A673 (cell line): Measurements from ENCODE around the gene JPT1. TPM values are rescaled to one million over a fixed set of nuclear protein-coding genes. Genes with fewer than 3 reads are reported as not detected.

Experiments
- BruUV-seq: library from RNA; stranded (reverse); fragments of 400-500 nt; replicated peaks from 2 replicates; lab custom pipeline; 2021; lab: Mats Ljungman, UMichigan
- CTCF ChIA-PET: fragments of 300-600 bp; sonication (Branson Sonifier 250); formaldehyde crosslinking; loops from one replicate; lab custom pipeline; 2022; ENCODE audit warnings: antibody characterized with exemption; lab: Charles Lee
- POLR2A ChIA-PET: fragments of 300-600 bp; sonication (Branson Sonifier 250); formaldehyde crosslinking; loops from one replicate; lab custom pipeline; 2022; ENCODE audit warnings: antibody characterized with exemption; ENCODE audit not compliant: low non-redundant PET; lab: Charles Lee
- DNase-seq: peaks from one replicate; pipeline ENCODE4 v3.0.0-alpha.2; 2015; ENCODE audit warnings: low spot score
- H3K27ac ChIP-seq: fragments of 200-600 bp; sonication (generic); 2 replicates; pipeline ENCODE4 v1.5.1; 2016; ENCODE audit warnings: mixed run types, low read depth, mild to moderate bottlenecking, mixed read lengths, antibody characterized with exemption, low read length; ENCODE audit not compliant: poor library complexity, severe bottlenecking
- H3K27me3 ChIP-seq: fragments of 200-600 bp; sonication (generic); replicated peaks from 2 replicates; pipeline ENCODE4 v1.6.1; 2017; ENCODE audit warnings: mixed run types, low read depth, mild to moderate bottlenecking, mixed read lengths, antibody characterized with exemption, low read length; ENCODE audit not compliant: insufficient read depth, poor library complexity
- H3K36me3 ChIP-seq: fragments of 200-600 bp; sonication (generic); 2 replicates; pipeline ENCODE4 v1.6.1; 2016; ENCODE audit warnings: mixed run types, mild to moderate bottlenecking, mixed read lengths, antibody characterized with exemption, low read length; ENCODE audit not compliant: insufficient read depth, poor library complexity, severe bottlenecking
- H3K4me1 ChIP-seq: fragments of 200-600 bp; sonication (generic); 2 replicates; pipeline ENCODE4 v1.6.1; 2017; ENCODE audit warnings: mixed run types, mild to moderate bottlenecking, mixed read lengths, antibody characterized with exemption, low read length; ENCODE audit not compliant: insufficient read depth, poor library complexity, severe bottlenecking
- H3K4me3 ChIP-seq: fragments of 200-600 bp; sonication (generic); 2 replicates; pipeline ENCODE4 v1.5.1; 2016; ENCODE audit warnings: low read depth, mixed run types, mild to moderate bottlenecking, mixed read lengths, low read length; ENCODE audit not compliant: poor library complexity, severe bottlenecking
- H3K9me3 ChIP-seq: fragments of 200-600 bp; sonication (generic); 2 replicates; pipeline ENCODE4 v1.6.1; 2016; ENCODE audit warnings: mixed run types, low read depth, mild to moderate bottlenecking, mixed read lengths, antibody characterized with exemption, low read length; ENCODE audit not compliant: poor library complexity, severe bottlenecking
- CTCF ChIP-seq: fragments of 300-800, 200-600 bp; sonication (generic); conservative IDR thresholded peaks from 2 replicates; pipeline ENCODE4 v1.5.1; 2017; ENCODE audit warnings: low read depth, mild to moderate bottlenecking, antibody characterized with exemption, low read length, moderate library complexity, mixed read lengths
- EZH2 ChIP-seq: fragments of 200-600 bp; sonication (generic); IDR thresholded peaks from 2 replicates; pipeline ENCODE4 v1.6.1; 2017; ENCODE audit warnings: borderline replicate concordance, low read depth, mild to moderate bottlenecking, mixed read lengths, antibody characterized with exemption, low read length; ENCODE audit not compliant: poor library complexity, severe bottlenecking
- intact Hi-C: fragments of 100-400 bp; cut with micrococcal nuclease; formaldehyde crosslinking; loops from one replicate; pipeline ENCODE4 v1.10.0; 2022; ENCODE audit not compliant: unreplicated experiment
- total RNA-seq: library from RNA; stranded (reverse); gene quantifications from 2 replicates; pipeline ENCODE4 v1.2.3, GENCODE V29; 2021

Gene JPT1
- total RNA-seq, 1 experiment from 2014 or later = 526 TPM

- DNase-seq = peak; percentile 97
- ChIA-PET CTCF (interaction anchor here (0.6 kb wide), 1 partner anchor 20 kb away, joined by 3 read pairs; no protein-coding TSS in a partner anchor), POLR2A (no interaction called here)
- Histone ChIP-seq H3K4me3 (peak within 1 kb of the TSS; percentile 97), H3K4me1 (peaks cover 10% of the 10 kb centered on the region), H3K27me3 (no peaks in the 10 kb centered on the region), H3K27ac (peak within 1 kb of the TSS; percentile 99), H3K9me3 (no peaks in the 10 kb centered on the region), H3K36me3 (peaks cover 27% of the 10 kb centered on the region)
- BruUV-seq = no TSS peak
- intact Hi-C loops = no loop called here
- TF ChIP-seq CTCF (no peak), EZH2 (no peak)
Observed at GRCh38 chr17:75182569-75183436, 28.5 kb upstream of the JPT1 start, which contains the start of gene SUMO2. TSS of gene SUMO2 (minus strand) at chr17:75182959. CDS start at chr17:75182834, 125 bp downstream.

- no TSS peak for BruUV-seq
- no peak for DNase-seq
- TF ChIP-seq EZH2 (no peak), CTCF (no peak)
- Histone ChIP-seq H3K36me3 (peaks cover 32% of the 10 kb centered on the region), H3K27me3 (no peaks in the 10 kb centered on the region), H3K4me1 (peaks cover 10% of the 10 kb centered on the region), H3K27ac (peak overlapping the region; percentile 99), H3K9me3 (no peaks in the 10 kb centered on the region), H3K4me3 (peak overlapping the region; percentile 97)
- intact Hi-C loops = no loop called here
- POLR2A ChIA-PET = no interaction called here
- CTCF ChIA-PET = no interaction called here
Observed at GRCh38 chr17:75182319-75182568, 27.9 kb upstream of the JPT1 start.

GRCh38 chr17:75181608-75182318, 27.5 kb upstream of the JPT1 start:
- no peak for TF ChIP-seq EZH2
- no peak for TF ChIP-seq CTCF
- intact Hi-C loops = no loop called here
- BruUV-seq = TSS peak; percentile 54
- Histone ChIP-seq H3K36me3 (peaks cover 37% of the 10 kb centered on the region), H3K27me3 (no peaks in the 10 kb centered on the region), H3K27ac (peak overlapping the region; percentile 99), H3K4me3 (peak overlapping the region; percentile 97), H3K4me1 (peaks cover 10% of the 10 kb centered on the region), H3K9me3 (no peaks in the 10 kb centered on the region)
- ChIA-PET CTCF (interaction anchor here (1.5 kb wide), 1 partner anchor 10 kb away, joined by 5 read pairs; no protein-coding TSS in a partner anchor), POLR2A (no interaction called here)
- DNase-seq = peak; percentile 37
